CD4-positive, alpha-beta memory T cell (primary cell): ENCODE data around the gene RBFA. TPM values are rescaled to one million over a fixed set of nuclear protein-coding genes. Genes with fewer than 3 reads are reported as not detected.

Experiments
- CTCF ChIA-PET: fragments of 350-600 bp; sonication (Branson Sonifier 250); formaldehyde crosslinking; loops from one replicate; lab custom pipeline; 2021; ENCODE audit warnings: inconsistent platforms; ENCODE audit not compliant: partially characterized antibody; lab: Charles Lee
- POLR2A ChIA-PET: fragments of 350-600 bp; sonication (Branson Sonifier 250); formaldehyde crosslinking; loops from one replicate; lab custom pipeline; 2021; ENCODE audit not compliant: partially characterized antibody; lab: Charles Lee
- DNase-seq, 5 donors: peaks; one replicate each; pipeline versions ENCODE4 v3.0.0 to v3.0.0-alpha.2; 2020 to 2022; ENCODE audit warnings: mixed read lengths in 1 of 5
- H3K27ac ChIP-seq: one replicate; pipeline ENCODE4 v1.7.0; 2013; ENCODE audit warnings: low read depth, low read length
- H3K27me3 ChIP-seq: 2 replicates; pipeline ENCODE4 v1.7.0; 2013; ENCODE audit warnings: mild to moderate bottlenecking, low read length, moderate library complexity; ENCODE audit not compliant: insufficient read depth
- H3K36me3 ChIP-seq: 2 replicates; pipeline ENCODE4 v1.7.0; 2013; ENCODE audit warnings: mild to moderate bottlenecking, low read length, moderate library complexity; ENCODE audit not compliant: insufficient read depth
- H3K4me1 ChIP-seq: 2 replicates; pipeline ENCODE4 v1.7.0; 2013; ENCODE audit warnings: mild to moderate bottlenecking, low read length, moderate library complexity; ENCODE audit not compliant: insufficient read depth
- H3K4me3 ChIP-seq, 2 donors: one replicate each; pipeline ENCODE4 v1.7.0; 2013; ENCODE audit warnings: low read length in 2 of 2, mild to moderate bottlenecking in 1 of 2
- H3K9me3 ChIP-seq, 2 donors: one replicate each; pipeline ENCODE4 v1.7.0; 2013; ENCODE audit warnings: low read length in 2 of 2, control low read depth in 1 of 2; ENCODE audit not compliant: control insufficient read depth in 1 of 2
- H3K27ac Mint-ChIP-seq, 7 donors: one replicate each; pipeline ENCODE4 v1.8.0; 2020 to 2021; ENCODE audit warnings: mixed read lengths in 7 of 7, mild to moderate bottlenecking in 6 of 7, inconsistent platforms in 3 of 7, moderate library complexity in 3 of 7
- H3K27me3 Mint-ChIP-seq, 2 donors: one replicate each; pipeline ENCODE4 v1.8.0; 2020 to 2021; ENCODE audit warnings: mixed read lengths in 2 of 2
- H3K36me3 Mint-ChIP-seq, 2 donors: one replicate each; pipeline ENCODE4 v1.8.0; 2020 to 2021; ENCODE audit warnings: mixed read lengths in 2 of 2, inconsistent platforms in 1 of 2, mild to moderate bottlenecking in 1 of 2
- H3K4me1 Mint-ChIP-seq, 4 donors: one replicate each; pipeline ENCODE4 v1.8.0; 2020 to 2021; ENCODE audit warnings: mixed read lengths in 4 of 4, mild to moderate bottlenecking in 1 of 4
- H3K4me3 Mint-ChIP-seq, 8 donors: one replicate each; pipeline ENCODE4 v1.8.0; 2020 to 2021; ENCODE audit warnings: mixed read lengths in 8 of 8, mild to moderate bottlenecking in 7 of 8, moderate library complexity in 6 of 8, inconsistent platforms in 3 of 8
- H3K9me3 Mint-ChIP-seq, 8 donors: one replicate each; pipeline ENCODE4 v1.8.0; 2020 to 2021; ENCODE audit warnings: mixed read lengths in 8 of 8, mild to moderate bottlenecking in 5 of 8, inconsistent platforms in 3 of 8, moderate library complexity in 1 of 8
- intact Hi-C: fragments of 100-400 bp; cut with micrococcal nuclease; formaldehyde crosslinking; loops from one replicate; pipeline ENCODE4 v1.15.1; 2023
- polyA plus RNA-seq, 2 donors: library from polyadenylated mRNA; unstranded; fragments of 300-500 nt; fragmentation: Illumina TruSeq; gene quantifications; one replicate each; pipeline ENCODE4 v1.2.3, GENCODE V29; 2021
- total RNA-seq, 2 experiments: library from RNA; stranded (reverse); gene quantifications; one replicate each; pipeline ENCODE4 v1.2.3, GENCODE V29; 2021

RBFA gene
- total and polyA plus RNA-seq, 4 experiments from 2014 or later = 8.8 to 14.9 (median 12.0) TPM

GRCh38 chr18:80046431-80046830 is 12.2 kb downstream of the RBFA start:
- H3K36me3 Mint-ChIP-seq = peaks cover 31 to 46% of the 10 kb centered on the region in 2 donors
- ChIA-PET CTCF (no interaction called here), POLR2A (no interaction called here)
- intact Hi-C loops = no loop called here
- H3K9me3 Mint-ChIP-seq = peaks cover 0 to 9% (median 6%) of the 10 kb centered on the region in 8 donors
- H3K27ac Mint-ChIP-seq = no peak overlapping the region
- Histone ChIP-seq H3K9me3 (peaks cover 0 to 9% of the 10 kb centered on the region in 2 donors), H3K4me3 (no peak overlapping the region), H3K36me3 (no peaks in the 10 kb centered on the region), H3K4me1 (no peaks in the 10 kb centered on the region), H3K27ac (no peak overlapping the region), H3K27me3 (no peaks in the 10 kb centered on the region)
- H3K4me1 Mint-ChIP-seq = no peaks in the 10 kb centered on the region
- H3K27me3 Mint-ChIP-seq = no peaks in the 10 kb centered on the region
- no peak overlapping the region for H3K4me3 Mint-ChIP-seq
- DNase-seq = no peak

DNA sequence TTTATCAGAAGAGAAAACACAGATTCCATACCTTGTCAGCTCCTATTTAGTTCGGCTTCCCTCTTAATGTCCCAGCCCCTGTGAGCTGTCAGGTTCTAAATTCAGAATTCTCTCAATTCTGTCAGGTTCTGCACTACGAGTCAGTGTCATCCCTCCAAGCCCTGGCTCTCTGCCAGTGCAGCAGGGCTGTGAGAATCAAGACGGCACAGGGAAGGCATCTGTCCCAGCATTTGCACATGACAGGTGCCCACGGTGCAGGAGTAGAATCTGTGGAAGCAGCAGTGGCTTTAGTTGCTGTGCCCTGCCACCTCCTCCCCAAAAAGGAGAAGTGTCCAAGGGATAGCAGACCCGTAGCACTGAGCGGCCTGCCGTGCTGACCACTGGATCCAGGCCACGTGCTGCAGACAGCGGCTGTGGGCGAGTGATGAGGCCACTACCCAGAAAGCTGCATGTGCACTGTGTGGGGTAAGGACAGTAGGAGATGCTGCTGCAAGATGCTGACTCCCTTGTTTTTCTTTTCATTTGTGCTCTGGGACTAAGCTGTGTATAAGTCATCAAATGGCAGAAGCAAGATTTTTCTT is 12.8 kb downstream of the RBFA start:
- Mint-ChIP-seq H3K4me3 (no peak overlapping the region), H3K4me1 (no peaks in the 10 kb centered on the region), H3K9me3 (peaks cover 0 to 15% (median 12%) of the 10 kb centered on the region in 8 donors), H3K27me3 (no peaks in the 10 kb centered on the region), H3K36me3 (peaks cover 33 to 46% of the 10 kb centered on the region in 2 donors), H3K27ac (no peak overlapping the region)
- Histone ChIP-seq H3K27ac (no peak overlapping the region), H3K4me3 (no peak overlapping the region), H3K27me3 (no peaks in the 10 kb centered on the region), H3K36me3 (no peaks in the 10 kb centered on the region), H3K9me3 (peaks cover 0 to 10% of the 10 kb centered on the region in 2 donors), H3K4me1 (no peaks in the 10 kb centered on the region)
- no peak for DNase-seq
- ChIA-PET CTCF (no interaction called here), POLR2A (no interaction called here)
- intact Hi-C loops = no loop called here

DNA sequence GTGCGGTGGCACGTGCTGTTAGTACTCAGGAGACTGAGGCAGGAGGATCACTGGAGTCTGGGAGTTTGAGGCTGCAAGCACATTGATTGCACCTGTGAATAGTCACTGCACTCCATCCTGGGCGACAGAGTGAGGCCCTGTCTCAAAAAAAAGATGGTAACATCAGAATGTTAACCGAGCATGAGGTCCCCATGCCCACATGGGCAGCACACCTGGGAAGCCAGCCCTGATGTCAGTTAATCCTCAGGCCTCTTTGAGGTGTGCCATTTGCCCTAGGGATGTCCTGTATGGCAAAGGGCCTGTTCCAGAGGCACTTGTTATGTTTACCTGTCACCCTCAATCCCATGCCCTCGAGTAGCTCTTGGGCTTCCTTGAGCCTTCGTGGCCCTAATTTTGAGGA is 16.6 kb downstream of the RBFA start:
- no peaks in the 10 kb centered on the region for H3K27me3 ChIP-seq
- ChIA-PET CTCF (no interaction called here), POLR2A (no interaction called here)
- H3K27me3 Mint-ChIP-seq = no peaks in the 10 kb centered on the region
- H3K36me3 ChIP-seq = no peaks in the 10 kb centered on the region
- peaks cover 16 to 34% of the 10 kb centered on the region in 2 donors for H3K36me3 Mint-ChIP-seq
- H3K4me1 ChIP-seq = no peaks in the 10 kb centered on the region
- H3K4me3 ChIP-seq = no peak overlapping the region
- no peak overlapping the region for H3K4me3 Mint-ChIP-seq
- DNase-seq = no peak
- H3K27ac ChIP-seq = no peak overlapping the region
- H3K27ac Mint-ChIP-seq = no peak overlapping the region
- H3K4me1 Mint-ChIP-seq = no peaks in the 10 kb centered on the region
- peaks cover 0 to 25% of the 10 kb centered on the region in 2 donors for H3K9me3 ChIP-seq
- peaks cover 4 to 51% (median 43%) of the 10 kb centered on the region in 8 donors for H3K9me3 Mint-ChIP-seq
- intact Hi-C loops = no loop called here

- Histone ChIP-seq H3K4me3 (no peak overlapping the region), H3K9me3 (peaks cover 0 to 32% of the 10 kb centered on the region in 2 donors), H3K27ac (no peak overlapping the region), H3K36me3 (no peaks in the 10 kb centered on the region), H3K4me1 (no peaks in the 10 kb centered on the region), H3K27me3 (no peaks in the 10 kb centered on the region)
- H3K36me3 Mint-ChIP-seq = peaks cover 7 to 15% of the 10 kb centered on the region in 2 donors
- CTCF ChIA-PET = no interaction called here
- no peak overlapping the region for H3K4me3 Mint-ChIP-seq
- intact Hi-C loops = no loop called here
- POLR2A ChIA-PET = no interaction called here
- no peak for DNase-seq
- H3K27me3 Mint-ChIP-seq = peaks cover 0 to 1% of the 10 kb centered on the region in 2 donors
- no peak overlapping the region for H3K27ac Mint-ChIP-seq
- H3K4me1 Mint-ChIP-seq = no peaks in the 10 kb centered on the region
- H3K9me3 Mint-ChIP-seq = peaks cover 7 to 81% (median 60%) of the 10 kb centered on the region in 8 donors
These were observed 21.9 kb downstream of the RBFA start for GRCh38 chr18:80056095-80056494.

DNA sequence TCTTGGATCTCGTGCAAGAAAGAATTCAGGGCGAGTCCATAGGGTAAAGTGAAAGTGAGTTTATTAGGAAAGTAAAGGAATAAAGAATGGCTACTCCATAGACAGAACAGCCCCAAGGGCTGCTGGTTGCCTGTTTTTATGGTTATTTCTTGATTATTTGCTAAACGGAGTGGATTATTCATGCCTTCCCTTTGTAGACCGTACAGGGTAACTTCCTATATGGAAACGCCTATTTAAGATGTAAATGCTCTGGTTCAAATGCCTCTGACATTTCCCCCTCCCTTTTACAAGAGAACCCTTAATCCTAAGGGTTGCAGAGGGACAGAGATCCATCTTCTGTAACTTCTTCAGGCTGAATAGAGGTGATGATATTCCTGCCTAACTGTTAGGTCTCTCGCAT is 25.7 kb downstream of the RBFA start:
- H3K4me3 Mint-ChIP-seq = no peak overlapping the region
- intact Hi-C loops = no loop called here
- Histone ChIP-seq H3K36me3 (no peaks in the 10 kb centered on the region), H3K27me3 (no peaks in the 10 kb centered on the region), H3K4me1 (no peaks in the 10 kb centered on the region), H3K4me3 (no peak overlapping the region), H3K9me3 (peaks cover 0 to 16% of the 10 kb centered on the region in 2 donors), H3K27ac (no peak overlapping the region)
- H3K9me3 Mint-ChIP-seq = peaks cover 3 to 63% (median 38%) of the 10 kb centered on the region in 8 donors
- no peaks in the 10 kb centered on the region for H3K4me1 Mint-ChIP-seq
- H3K27me3 Mint-ChIP-seq = peaks cover 0 to 2% of the 10 kb centered on the region in 2 donors
- CTCF ChIA-PET = no interaction called here
- peaks cover 0 to 4% of the 10 kb centered on the region in 2 donors for H3K36me3 Mint-ChIP-seq
- no peak overlapping the region for H3K27ac Mint-ChIP-seq
- POLR2A ChIA-PET = no interaction called here
- no peak for DNase-seq

GRCh38 chr18:80065705-80066104 is 31.5 kb downstream of the RBFA start:
- H3K9me3 ChIP-seq = no peaks in the 10 kb centered on the region
- CTCF ChIA-PET = no interaction called here
- POLR2A ChIA-PET = no interaction called here

GRCh38 chr18:80067321-80067720 is 33.1 kb downstream of the RBFA start:
- Mint-ChIP-seq H3K4me1 (no peaks in the 10 kb centered on the region), H3K36me3 (no peaks in the 10 kb centered on the region), H3K27me3 (no peaks in the 10 kb centered on the region), H3K9me3 (peaks cover 0 to 8% (median 4%) of the 10 kb centered on the region in 8 donors), H3K27ac (no peak overlapping the region), H3K4me3 (no peak overlapping the region)
- Histone ChIP-seq H3K4me1 (no peaks in the 10 kb centered on the region), H3K27ac (no peak overlapping the region), H3K9me3 (no peaks in the 10 kb centered on the region), H3K36me3 (no peaks in the 10 kb centered on the region), H3K27me3 (no peaks in the 10 kb centered on the region), H3K4me3 (no peak overlapping the region)
- intact Hi-C loops = no loop called here
- ChIA-PET POLR2A (no interaction called here), CTCF (no interaction called here)
- DNase-seq = no peak

More at GRCh38 chr18:80065705-80066104, 31.5 kb downstream of the RBFA start:
- Histone ChIP-seq H3K4me3 (no peak overlapping the region), H3K36me3 (no peaks in the 10 kb centered on the region), H3K27me3 (no peaks in the 10 kb centered on the region), H3K4me1 (no peaks in the 10 kb centered on the region), H3K27ac (no peak overlapping the region)
- Mint-ChIP-seq H3K27me3 (peaks cover 0 to 2% of the 10 kb centered on the region in 2 donors), H3K9me3 (peaks cover 0 to 23% (median 9%) of the 10 kb centered on the region in 8 donors), H3K4me3 (no peak overlapping the region), H3K36me3 (no peaks in the 10 kb centered on the region), H3K27ac (no peak overlapping the region), H3K4me1 (no peaks in the 10 kb centered on the region)
- no peak for DNase-seq
- intact Hi-C loops = no loop called here
